Endothelial cell of umbilical vein (primary cell): ENCODE data around the gene B3GALNT2. TPM values are rescaled to one million over a fixed set of nuclear protein-coding genes. Genes with fewer than 3 reads are reported as not detected.

Source experiments
- BruUV-seq: library from RNA; stranded (reverse); fragments of 400-500 nt; replicated peaks from 2 replicates; lab custom pipeline; 2021; lab: Mats Ljungman, UMichigan
- CTCF ChIA-PET: fragments of 300-600, 350-600 bp; sonication (Branson Sonifier 250); formaldehyde crosslinking; loops from one replicate; lab custom pipeline; 2021; ENCODE audit warnings: antibody characterized with exemption, inconsistent platforms; lab: Charles Lee
- POLR2A ChIA-PET: fragments of 300-600, 350-600 bp; sonication (Branson Sonifier 250); formaldehyde crosslinking; loops from one replicate; lab custom pipeline; 2021; ENCODE audit warnings: antibody characterized with exemption, inconsistent platforms; lab: Charles Lee
- DNase-seq: peaks from one replicate; pipeline ENCODE4 v3.0.0-alpha.2; 2011; ENCODE audit warnings: low read depth, low spot score
- FAIRE-seq: peaks from 2 replicates; lab custom pipeline; 2011; peaks lifted over from hg19 to GRCh38; lab: Jason Lieb, UNC
- H2AFZ ChIP-seq: 2 replicates; pipeline ENCODE4 v1.6.0; 2012; ENCODE audit warnings: low read depth, low read length, control low read depth, inconsistent platforms
- H3K27ac ChIP-seq: 2 replicates; pipeline ENCODE4 v1.5.1; 2011; ENCODE audit warnings: low read depth, mild to moderate bottlenecking, control low read depth, low read length, moderate library complexity; ENCODE audit not compliant: insufficient read depth
- H3K27me3 ChIP-seq, 2 experiments: 2 replicates each; pipeline versions ENCODE4 v1.6.0 to v1.6.1; 2011; ENCODE audit warnings: low read length in 2 of 2, mixed read lengths in 1 of 2; ENCODE audit not compliant: control insufficient read depth in 2 of 2, insufficient read depth in 2 of 2
- H3K36me3 ChIP-seq, 2 experiments: 2 replicates in 1 of 2; 3 replicates in 1 of 2; pipeline ENCODE4 v1.5.1; 2011; ENCODE audit warnings: low read length in 2 of 2, mild to moderate bottlenecking in 1 of 2, moderate library complexity in 1 of 2; ENCODE audit not compliant: control insufficient read depth in 2 of 2, insufficient read depth in 2 of 2; ENCODE audit errors: extremely low read depth in 1 of 2
- H3K4me1 ChIP-seq: 3 replicates; pipeline ENCODE4 v1.5.1; 2011; ENCODE audit warnings: mild to moderate bottlenecking, low read length; ENCODE audit not compliant: control insufficient read depth, insufficient read depth; ENCODE audit errors: extremely low read depth
- H3K4me2 ChIP-seq: 2 replicates; pipeline ENCODE4 v1.6.1; 2011; ENCODE audit warnings: low read length, control low read depth, mixed read lengths; ENCODE audit not compliant: insufficient read depth
- H3K4me3 ChIP-seq, 3 experiments: fragments of 200-600 bp in 1 of 3; sonication (generic), shearing (Covaris generic) in 1 of 3; replicated peaks in 1 of 3; 2 replicates each; pipeline ENCODE4 v1.5.1; 2011 to 2016; ENCODE audit warnings: control low read depth in 3 of 3, low read length in 3 of 3, mild to moderate bottlenecking in 2 of 3, inconsistent platforms in 1 of 3, low read depth in 1 of 3, moderate library complexity in 1 of 3; ENCODE audit not compliant: insufficient read depth in 1 of 3
- H3K79me2 ChIP-seq: 2 replicates; pipeline ENCODE4 v1.6.0; 2012; ENCODE audit warnings: low read length, inconsistent platforms; ENCODE audit not compliant: control insufficient read depth, insufficient read depth
- H3K9ac ChIP-seq: replicated peaks from 2 replicates; pipeline ENCODE3; 2011; ENCODE audit warnings: low read length, control low read depth; ENCODE audit not compliant: insufficient read depth; ENCODE audit errors: extremely low read depth
- H3K9me1 ChIP-seq: replicated peaks from 3 replicates; pipeline ENCODE4 v1.6.0; 2011; ENCODE audit warnings: mild to moderate bottlenecking, low read length; ENCODE audit not compliant: control insufficient read depth, insufficient read depth; ENCODE audit errors: extremely low read depth
- H3K9me3 ChIP-seq: replicated peaks from 2 replicates; pipeline ENCODE4 v1.5.1; 2012; ENCODE audit warnings: low read length, inconsistent platforms; ENCODE audit not compliant: control insufficient read depth, insufficient read depth
- H4K20me1 ChIP-seq: replicated peaks from 2 replicates; pipeline ENCODE3; 2011; ENCODE audit warnings: mild to moderate bottlenecking, low read length; ENCODE audit not compliant: control insufficient read depth, insufficient read depth; ENCODE audit errors: extremely low read depth
- CTCF ChIP-seq, 2 donors: IDR thresholded peaks; 1 replicate in 1 of 2; 2 replicates in 1 of 2; pipeline ENCODE4 v1.5.1; 2011; ENCODE audit warnings: low read length in 2 of 2, mild to moderate bottlenecking in 2 of 2, moderate library complexity in 2 of 2, control low read depth in 1 of 2, inconsistent platforms in 1 of 2, low read depth in 1 of 2; ENCODE audit not compliant: insufficient read depth in 1 of 2; ENCODE audit errors: extremely low read depth in 1 of 2
- EZH2 ChIP-seq: IDR thresholded peaks from 2 replicates; pipeline ENCODE4 v1.6.1; 2012; ENCODE audit warnings: borderline replicate concordance, low read depth, mild to moderate bottlenecking, moderate library complexity, low read length, inconsistent platforms; ENCODE audit not compliant: severe bottlenecking
- FOS ChIP-seq: IDR thresholded peaks from 2 replicates; pipeline ENCODE4 v1.6.1; 2011; ENCODE audit warnings: mild to moderate bottlenecking, low read length, moderate library complexity, borderline replicate concordance; ENCODE audit not compliant: insufficient read depth
- GATA2 ChIP-seq: IDR thresholded peaks from 2 replicates; pipeline ENCODE4 v1.7.0; 2011; ENCODE audit warnings: low read depth, mild to moderate bottlenecking, moderate library complexity, mixed read lengths, low read length; ENCODE audit not compliant: insufficient read length, insufficient read depth
- JUN ChIP-seq: IDR thresholded peaks from 2 replicates; pipeline ENCODE4 v1.6.1; 2011; ENCODE audit warnings: borderline replicate concordance, low read depth; ENCODE audit not compliant: insufficient read length, insufficient read depth
- MAX ChIP-seq: IDR thresholded peaks from 2 replicates; pipeline ENCODE4 v1.6.1; 2011; ENCODE audit not compliant: insufficient read depth, insufficient read length
- MYC ChIP-seq: IDR thresholded peaks from one replicate; pipeline ENCODE4 v1.6.1; 2011; ENCODE audit warnings: mild to moderate bottlenecking, low read depth, low read length
- POLR2A ChIP-seq: IDR thresholded peaks from 2 replicates; pipeline ENCODE4 v1.6.1; 2012; ENCODE audit warnings: low read depth, mild to moderate bottlenecking, control low read depth, low read length
- POLR2AphosphoS5 ChIP-seq: IDR thresholded peaks from 2 replicates; pipeline ENCODE4 v1.6.1; 2012; ENCODE audit warnings: low read depth, mild to moderate bottlenecking, control low read depth, low read length, moderate library complexity; ENCODE audit not compliant: insufficient read depth
- dilution Hi-C: fragments of 300-500 bp; cut with MboI; formaldehyde crosslinking; loops from one replicate; pipeline ENCODE4 v1.15.0; 2019; ENCODE audit warnings: low sequenced_read_pairs; ENCODE audit not compliant: extremely low pct_ligation_motif_present
- intact Hi-C: fragments of 100-400 bp; cut with micrococcal nuclease; formaldehyde crosslinking; loops from one replicate; pipeline ENCODE4 v1.10.0; 2022
- polyA plus RNA-seq, 4 experiments: library from polyadenylated mRNA; depleted of rRNA in 3 of 4; stranded (reverse) in 3 of 4; unstranded in 1 of 4; fragments of >200 nt; gene quantifications; 2 replicates each; pipeline versions ENCODE4 v1.2.1 to v1.2.3, GENCODE V29; 2011 to 2012; ENCODE audit warnings: missing spikeins in 1 of 4
- total RNA-seq: library from RNA; stranded (reverse); gene quantifications from 2 replicates; pipeline ENCODE4 v1.2.3, GENCODE V29; 2021

The B3GALNT2 gene
- total and polyA plus RNA-seq, 2 donors (not counting 3 experiments of a cell fraction or from before 2014, with no cell fraction given) = 12.0 to 32.2 TPM

DNA sequence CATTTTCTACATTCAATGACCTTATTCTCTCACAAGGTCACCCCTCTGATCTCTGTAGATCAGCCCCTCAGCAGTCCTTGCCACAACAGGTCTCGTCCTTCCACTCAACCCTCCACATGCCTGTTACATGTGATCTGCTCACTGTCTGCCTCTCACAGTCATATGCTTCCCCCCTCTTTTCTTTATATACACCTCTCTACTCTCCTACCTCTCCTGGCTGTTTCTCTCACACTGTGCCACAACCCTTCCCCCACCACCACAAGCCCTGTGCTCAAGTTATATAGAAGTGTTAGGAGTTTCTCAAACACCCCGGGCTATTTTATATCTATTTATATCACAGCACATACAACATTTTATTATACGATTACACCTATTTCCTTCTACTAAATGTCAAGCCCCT lies 12.6 kb downstream of the B3GALNT2 start:
- H3K4me2 ChIP-seq = no peak overlapping the region
- H2AFZ ChIP-seq = no peak overlapping the region
- H3K79me2 ChIP-seq = peaks cover 1% of the 10 kb centered on the region
- DNase-seq = no peak
- no TSS peak for BruUV-seq
- H3K4me3 ChIP-seq = no peak overlapping the region
- H3K27me3 ChIP-seq = no peaks in the 10 kb centered on the region
- no peaks in the 10 kb centered on the region for H3K9me3 ChIP-seq
- intact Hi-C loops = no loop called here
- ChIA-PET CTCF (no interaction called here), POLR2A (no interaction called here)
- no peak overlapping the region for H3K9ac ChIP-seq
- H3K36me3 ChIP-seq = peaks cover 5 to 9% of the 10 kb centered on the region in 2 experiments
- dilution Hi-C loops = no loop called here
- H3K27ac ChIP-seq = no peak overlapping the region
- TF ChIP-seq GATA2 = no peak
- TF ChIP-seq FOS = no peak
- TF ChIP-seq MAX = no peak
- TF ChIP-seq JUN = no peak
- TF ChIP-seq POLR2AphosphoS5 = no peak
- no peak for TF ChIP-seq CTCF (IDR thresholded peaks at IDR 0.05; ENCODE audit: extremely low read depth in 1 of 2, insufficient read depth in 1 of 2, low read depth in 1 of 2, low read length in 2 of 2)
- TF ChIP-seq EZH2 = no peak
- no peak for TF ChIP-seq MYC
- TF ChIP-seq POLR2A = no peak
- no peaks in the 10 kb centered on the region for H3K9me1 ChIP-seq
- peaks cover 1% of the 10 kb centered on the region for H4K20me1 ChIP-seq
- FAIRE-seq = no peak
- H3K4me1 ChIP-seq = peaks cover under 1% of the 10 kb centered on the region
